HEK293 (cell line): ENCODE measurements around the gene DOCK3.

Experiments used
- FEZF1 ChIP-seq: fragments of 450-650 bp; formaldehyde crosslinking; IDR thresholded peaks from 2 replicates; pipeline ENCODE4 v1.5.1; 2016; ENCODE audit warnings: missing biosample characterization, missing genetic modification characterization
- GLIS1 ChIP-seq: fragments of 450-650 bp; formaldehyde crosslinking; IDR thresholded peaks from 2 replicates; pipeline ENCODE4 v1.5.1; 2016; ENCODE audit warnings: missing biosample characterization, missing genetic modification characterization
- GLIS2 ChIP-seq: fragments of 450-650 bp; formaldehyde crosslinking; IDR thresholded peaks from 2 replicates; pipeline ENCODE4 v1.5.1; 2016; ENCODE audit warnings: missing biosample characterization, missing genetic modification characterization
- KLF10 ChIP-seq: fragments of 450-650 bp; IDR thresholded peaks from 2 replicates; pipeline ENCODE4 v1.5.1; 2018; ENCODE audit warnings: missing biosample characterization, mild to moderate bottlenecking, missing genetic modification characterization
- OVOL3 ChIP-seq: fragments of 450-650 bp; formaldehyde crosslinking; IDR thresholded peaks from 2 replicates; pipeline ENCODE4 v1.5.1; 2016; ENCODE audit warnings: missing biosample characterization, missing genetic modification characterization
- RBAK ChIP-seq: fragments of 450-650 bp; formaldehyde crosslinking; IDR thresholded peaks from 2 replicates; pipeline ENCODE4 v1.5.1; 2016; ENCODE audit warnings: missing biosample characterization, missing genetic modification characterization
- REPIN1 ChIP-seq: fragments of 450-650 bp; formaldehyde crosslinking; IDR thresholded peaks from 2 replicates; pipeline ENCODE4 v1.5.1; 2017; ENCODE audit warnings: missing biosample characterization, missing genetic modification characterization, low read depth
- SP2 ChIP-seq: fragments of 450-650 bp; formaldehyde crosslinking; IDR thresholded peaks from 2 replicates; pipeline ENCODE4 v1.5.1; 2016; ENCODE audit warnings: missing biosample characterization, missing genetic modification characterization
- TRIM28 ChIP-seq: IDR thresholded peaks from 2 replicates; pipeline ENCODE4 v1.6.1; 2011; ENCODE audit warnings: low read length, control low read depth, borderline replicate concordance
- ZBTB17 ChIP-seq: fragments of 450-650 bp; formaldehyde crosslinking; IDR thresholded peaks from 2 replicates; pipeline ENCODE4 v1.5.1; 2016; ENCODE audit warnings: missing biosample characterization, missing genetic modification characterization
- ZBTB26 ChIP-seq: fragments of 450-650 bp; formaldehyde crosslinking; optimal IDR thresholded peaks from 2 replicates; pipeline ENCODE3; 2016; ENCODE audit warnings: missing biosample characterization, mild to moderate bottlenecking, missing genetic modification characterization
- ZNF24 ChIP-seq: fragments of 450-650 bp; formaldehyde crosslinking; IDR thresholded peaks from 2 replicates; pipeline ENCODE4 v1.5.1; 2016; ENCODE audit warnings: missing biosample characterization, missing genetic modification characterization
- ZNF248 ChIP-seq: fragments of 450-650 bp; formaldehyde crosslinking; IDR thresholded peaks from 2 replicates; pipeline ENCODE4 v1.5.1; 2017; ENCODE audit warnings: missing biosample characterization, missing genetic modification characterization
- ZNF266 ChIP-seq: fragments of 450-650 bp; formaldehyde crosslinking; IDR thresholded peaks from 2 replicates; pipeline ENCODE4 v1.5.1; 2016; ENCODE audit warnings: missing biosample characterization, missing genetic modification characterization, low read depth
- ZNF335 ChIP-seq: fragments of 450-650 bp; formaldehyde crosslinking; conservative IDR thresholded peaks from 2 replicates; pipeline ENCODE4 v1.5.1; 2016; ENCODE audit warnings: missing biosample characterization, missing genetic modification characterization
- ZNF391 ChIP-seq: fragments of 450-650 bp; formaldehyde crosslinking; IDR thresholded peaks from 2 replicates; pipeline ENCODE4 v1.5.1; 2016; ENCODE audit warnings: low read depth, missing biosample characterization, missing genetic modification characterization, borderline replicate concordance
- ZNF398 ChIP-seq: fragments of 450-650 bp; formaldehyde crosslinking; IDR thresholded peaks from 2 replicates; pipeline ENCODE4 v1.5.1; 2017; ENCODE audit warnings: missing biosample characterization, missing genetic modification characterization
- ZNF416 ChIP-seq: fragments of 450-650 bp; formaldehyde crosslinking; IDR thresholded peaks from 2 replicates; pipeline ENCODE4 v1.5.1; 2016; ENCODE audit warnings: missing biosample characterization, missing genetic modification characterization
- ZNF488 ChIP-seq: fragments of 450-650 bp; formaldehyde crosslinking; IDR thresholded peaks from 2 replicates; pipeline ENCODE4 v1.5.1; 2016; ENCODE audit warnings: missing biosample characterization, missing genetic modification characterization
- ZNF510 ChIP-seq: fragments of 450-650 bp; formaldehyde crosslinking; IDR thresholded peaks from 2 replicates; pipeline ENCODE4 v1.5.1; 2018; ENCODE audit warnings: mild to moderate bottlenecking, missing genetic modification characterization, missing biosample characterization; ENCODE audit not compliant: insufficient replicate concordance
- ZNF513 ChIP-seq: fragments of 450-650 bp; IDR thresholded peaks from 2 replicates; pipeline ENCODE4 v1.5.1; 2018; ENCODE audit warnings: missing biosample characterization, missing genetic modification characterization
- ZNF518A ChIP-seq: fragments of 450-650 bp; formaldehyde crosslinking; conservative IDR thresholded peaks from 2 replicates; pipeline ENCODE4 v1.5.1; 2016; ENCODE audit warnings: low read depth, missing biosample characterization, missing genetic modification characterization
- ZNF530 ChIP-seq: fragments of 450-650 bp; formaldehyde crosslinking; IDR thresholded peaks from 2 replicates; pipeline ENCODE4 v1.5.1; 2016; ENCODE audit warnings: low read depth, missing biosample characterization, missing genetic modification characterization
- ZNF560 ChIP-seq: fragments of 450-650 bp; formaldehyde crosslinking; IDR thresholded peaks from 2 replicates; pipeline ENCODE4 v1.5.1; 2017; ENCODE audit warnings: missing biosample characterization, missing genetic modification characterization, borderline replicate concordance
- ZNF610 ChIP-seq: fragments of 450-650 bp; formaldehyde crosslinking; IDR thresholded peaks from 2 replicates; pipeline ENCODE4 v1.5.1; 2016; ENCODE audit warnings: missing biosample characterization, missing genetic modification characterization, borderline replicate concordance
- ZNF624 ChIP-seq: fragments of 450-650 bp; formaldehyde crosslinking; IDR thresholded peaks from 2 replicates; pipeline ENCODE4 v1.5.1; 2017; ENCODE audit warnings: missing biosample characterization, missing genetic modification characterization
- ZNF664 ChIP-seq: fragments of 450-650 bp; formaldehyde crosslinking; IDR thresholded peaks from 2 replicates; pipeline ENCODE4 v1.5.1; 2016; ENCODE audit warnings: missing biosample characterization, missing genetic modification characterization
- ZSCAN16 ChIP-seq: fragments of 450-650 bp; formaldehyde crosslinking; IDR thresholded peaks from 2 replicates; pipeline ENCODE4 v1.5.1; 2016; ENCODE audit warnings: missing biosample characterization, missing genetic modification characterization
- ZSCAN18 ChIP-seq: fragments of 450-650 bp; formaldehyde crosslinking; IDR thresholded peaks from 2 replicates; pipeline ENCODE4 v1.5.1; 2016; ENCODE audit warnings: missing biosample characterization, missing genetic modification characterization

The DOCK3 gene

GRCh38 chr3:50978991-50979667 is 304.4 kb downstream of the DOCK3 start (continued):
- TF ChIP-seq ZNF518A (tag by site-specific recombination) = no peak; the same call in 1 of the 2 replicates
- peak; percentile 49; the same call in 1 of the 2 replicates for TF ChIP-seq ZBTB17
- no peak for TF ChIP-seq ZNF664 (tag by site-specific recombination)
- no peak for TF ChIP-seq ZSCAN18 (tag by site-specific recombination)
- TF ChIP-seq OVOL3 (tag by site-specific recombination) = no peak
- TF ChIP-seq GLIS1 (tag by site-specific recombination) = peak; percentile 73
- TF ChIP-seq ZSCAN16 (tag by site-specific recombination) = no peak
- no peak for TF ChIP-seq FEZF1 (tag by site-specific recombination)
- no peak for TF ChIP-seq KLF10 (tag by site-specific recombination)
- TF ChIP-seq ZNF513 (tag by site-specific recombination) = no peak
- no peak for TF ChIP-seq ZNF530 (tag by site-specific recombination)
- TF ChIP-seq ZNF610 = no peak
- no peak for TF ChIP-seq ZNF510
- no peak for TF ChIP-seq ZNF248 (tag by site-specific recombination)
- no peak for TF ChIP-seq ZNF560 (tag by site-specific recombination)
- TF ChIP-seq ZNF624 (tag by site-specific recombination) = no peak
- no peak for TF ChIP-seq REPIN1 (tag by site-specific recombination)
- TF ChIP-seq ZNF391 = no peak
- TF ChIP-seq ZNF398 = peak; percentile 59
- TF ChIP-seq ZNF266 (tag by site-specific recombination) = no peak
- TF ChIP-seq SP2 = 0 out of 2 replicates have a peak, but pooled peaks have one; percentile 9
- no peak for TF ChIP-seq TRIM28
- no peak for TF ChIP-seq RBAK (tag by site-specific recombination)
- TF ChIP-seq ZNF488 (tag by site-specific recombination) = no peak
- TF ChIP-seq ZNF416 (tag by site-specific recombination) = no peak
- TF ChIP-seq ZNF335 (tag by site-specific recombination) = peak; percentile 61
- no peak for TF ChIP-seq GLIS2
- TF ChIP-seq ZBTB26 = no peak
- TF ChIP-seq ZNF24 (tag by site-specific recombination) = no peak
